ENCODE results near the gene PREP. TPM values are rescaled to one million over a fixed set of nuclear protein-coding genes. Genes with fewer than 3 reads are reported as not detected.

The PREP gene
- total RNA-seq, 8 experiments from 2014 or later, result 16.0 to 60.1 (median 25.4) TPM

DNA sequence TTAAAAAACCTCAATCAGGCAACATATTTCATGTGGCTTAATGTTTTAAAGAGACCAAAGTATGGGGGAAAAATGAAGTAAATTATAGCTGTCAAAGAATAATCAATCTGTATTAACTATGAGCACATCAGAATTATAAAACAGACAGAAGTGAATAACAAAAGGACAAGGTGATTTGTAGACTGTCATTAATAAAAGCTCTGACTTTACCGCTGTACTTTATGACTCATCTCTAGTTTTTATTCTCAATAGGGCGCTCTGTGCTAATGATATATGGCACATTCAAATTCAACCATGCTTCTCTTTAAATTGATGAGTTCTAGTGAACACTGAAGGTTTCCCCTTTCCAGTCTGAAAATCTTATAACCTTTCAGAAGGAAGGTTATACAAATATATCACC, 72.0 kb downstream of the PREP start:
- WGBS, 10 experiments, result 0 to 94% (median 45%) methylated on average over 1 to 2 of the region's 2 CpGs; no CpG with 5 or more reads in 1 of the 10 experiments

DNA sequence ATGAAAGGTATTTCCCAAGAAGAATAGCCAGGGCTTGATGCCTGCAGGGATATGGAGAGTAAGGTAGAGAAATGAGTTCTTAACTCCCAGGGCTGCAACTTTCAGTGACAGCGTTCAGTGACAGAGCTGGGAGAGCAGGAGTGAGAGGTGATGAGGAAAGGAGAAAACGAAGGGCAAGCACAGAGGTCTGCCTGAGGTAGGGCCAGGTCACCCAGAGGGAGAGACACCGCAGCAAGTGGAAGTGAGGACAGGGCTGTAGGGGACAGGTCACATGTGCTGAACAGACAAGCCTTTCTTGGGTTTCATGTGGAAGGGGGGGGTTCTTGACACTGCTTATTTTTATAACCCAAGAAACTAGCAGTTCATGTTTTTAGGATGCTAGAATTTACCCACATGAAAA, 72.5 kb downstream of the PREP start:
- in situ Hi-C loops (cut with MboI; ENCODE audit: low pct_unique_long_range_greater_than_20kb in 2 of 9, low sequenced_read_pairs in 9 of 9, unreplicated experiment in 9 of 9), result no loop called here
- WGBS, 10 experiments, result 73 to 100% (median 82%) methylated on average over 1 to 3 of the region's 3 CpGs; no CpG with 5 or more reads in 2 of the 10 experiments
- H3K27ac ChIP-seq, result no peak overlapping the region
- peaks cover 11 to 18% of the 10 kb centered on the region in 2 donors for H3K4me1 ChIP-seq (replicated peaks in 1 of 2)
- ATAC-seq (replicated peaks in 6 of 8), result peak in 2 of 8 experiments; percentile 14 to 23
- no peak overlapping the region for H3K4me3 ChIP-seq

More for the DNA sequence above, 72.0 kb downstream of the PREP start:
- in situ Hi-C loops (cut with MboI; ENCODE audit: low pct_unique_long_range_greater_than_20kb in 2 of 9, low sequenced_read_pairs in 9 of 9, unreplicated experiment in 9 of 9), result no loop called here
- Histone ChIP-seq H3K4me3 (no peak overlapping the region), H3K27ac (no peak overlapping the region), H3K4me1 (replicated peaks in 1 of 2) (peaks cover 11 to 18% of the 10 kb centered on the region in 2 donors)
- peak in 5 of 8 experiments; percentile 53 to 79 (median 75) for ATAC-seq (replicated peaks in 6 of 8)

DNA sequence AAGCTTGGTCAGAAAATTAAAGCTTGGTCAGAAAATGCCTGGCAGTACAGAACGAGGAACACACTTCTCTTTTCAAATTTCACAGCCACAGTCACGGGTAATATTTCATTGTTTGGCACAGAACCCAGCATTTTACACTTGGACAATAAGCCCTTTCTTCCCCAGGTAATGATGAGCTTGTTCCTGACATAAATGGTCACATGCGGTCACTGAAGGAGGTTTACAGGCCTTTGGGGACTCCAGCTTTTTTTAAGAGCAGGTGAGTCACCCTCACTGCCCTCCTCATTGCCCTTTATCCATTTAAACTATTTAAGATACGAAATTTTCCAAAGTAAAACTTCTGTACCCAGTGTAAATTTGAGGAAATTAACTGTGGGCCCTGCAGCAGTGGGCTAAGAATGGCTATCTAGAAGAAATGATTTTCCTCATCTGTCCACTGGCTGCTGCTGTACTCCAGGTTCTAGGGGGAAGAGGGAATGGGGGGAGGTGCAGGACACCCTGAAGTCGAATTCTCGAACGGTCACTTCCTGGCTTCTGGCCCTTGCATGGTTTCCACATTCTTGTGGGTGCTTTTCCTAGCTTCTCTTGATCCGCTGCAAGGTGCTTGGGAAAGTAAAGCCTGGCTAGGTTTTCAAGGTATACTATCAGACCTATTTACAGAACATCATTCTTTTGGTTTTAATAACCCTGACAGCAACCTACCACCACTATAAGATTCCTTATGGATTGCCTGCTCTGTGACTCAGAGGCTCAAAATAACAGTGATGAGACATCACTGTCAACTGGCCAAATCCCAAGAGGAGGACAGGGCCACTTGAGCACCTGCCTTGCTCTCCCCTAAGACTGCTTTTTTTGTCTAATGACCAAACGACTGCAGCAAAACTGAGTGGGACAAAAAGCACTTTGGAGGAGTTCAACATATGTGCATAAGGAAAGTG, 75.8 kb downstream of the PREP start:
- WGBS, 10 experiments, result 60 to 90% (median 83%) methylated on average over 2 to 9 of the region's 9 CpGs; no CpG with 5 or more reads in 1 of the 10 experiments
- Histone ChIP-seq H3K4me3 (no peak overlapping the region), H3K27ac (no peak overlapping the region), H3K4me1 (replicated peaks in 1 of 2) (peaks cover 16 to 21% of the 10 kb centered on the region in 2 donors)
- peak in 7 of 8 experiments; percentile 54 to 87 (median 80) for ATAC-seq (replicated peaks in 6 of 8)
- in situ Hi-C loops (cut with MboI; ENCODE audit: low pct_unique_long_range_greater_than_20kb in 2 of 9, low sequenced_read_pairs in 9 of 9, unreplicated experiment in 9 of 9), result no loop called here

GRCh38 chr6:105326216-105326615, 76.7 kb downstream of the PREP start:
- in situ Hi-C loops (cut with MboI; ENCODE audit: low pct_unique_long_range_greater_than_20kb in 2 of 9, low sequenced_read_pairs in 9 of 9, unreplicated experiment in 9 of 9), result no loop called here
- Histone ChIP-seq H3K27ac (no peak overlapping the region), H3K4me3 (no peak overlapping the region), H3K4me1 (replicated peaks in 1 of 2) (peaks cover 17 to 18% of the 10 kb centered on the region in 2 donors)
- 17 to 94% (median 84%) methylated on average over 1 to 2 of the region's 2 CpGs; no CpG with 5 or more reads in 4 of the 10 experiments for WGBS, 10 experiments
- no peak for ATAC-seq (replicated peaks in 6 of 8)

GRCh38 chr6:105324386-105324950, 78.4 kb downstream of the PREP start:
- H3K4me1 ChIP-seq (replicated peaks in 1 of 2), result peaks cover 18 to 25% of the 10 kb centered on the region in 2 donors
- no peak overlapping the region for H3K4me3 ChIP-seq
- WGBS, 10 experiments, result 24 to 73% (median 62%) methylated on average over 4 to 9 of the region's 9 CpGs
- peak in 3 of 8 experiments; percentile 20 to 25 (median 25) for ATAC-seq (replicated peaks in 6 of 8)
- in situ Hi-C loops (cut with MboI; ENCODE audit: low pct_unique_long_range_greater_than_20kb in 2 of 9, low sequenced_read_pairs in 9 of 9, unreplicated experiment in 9 of 9), result no loop called here
- H3K27ac ChIP-seq, result no peak overlapping the region

GRCh38 chr6:105322499-105323225, 80.2 kb downstream of the PREP start:
- 66 to 100% (median 83%) methylated on average over 1 to 3 of the region's 3 CpGs; no CpG with 5 or more reads in 1 of the 10 experiments for WGBS, 10 experiments
- no peak for ATAC-seq (replicated peaks in 6 of 8)
- H3K4me3 ChIP-seq, result no peak overlapping the region
- H3K4me1 ChIP-seq (replicated peaks in 1 of 2), result peaks cover 18 to 28% of the 10 kb centered on the region in 2 donors
- no peak overlapping the region for H3K27ac ChIP-seq
- in situ Hi-C loops (cut with MboI; ENCODE audit: low pct_unique_long_range_greater_than_20kb in 2 of 9, low sequenced_read_pairs in 9 of 9, unreplicated experiment in 9 of 9), result no loop called here

DNA sequence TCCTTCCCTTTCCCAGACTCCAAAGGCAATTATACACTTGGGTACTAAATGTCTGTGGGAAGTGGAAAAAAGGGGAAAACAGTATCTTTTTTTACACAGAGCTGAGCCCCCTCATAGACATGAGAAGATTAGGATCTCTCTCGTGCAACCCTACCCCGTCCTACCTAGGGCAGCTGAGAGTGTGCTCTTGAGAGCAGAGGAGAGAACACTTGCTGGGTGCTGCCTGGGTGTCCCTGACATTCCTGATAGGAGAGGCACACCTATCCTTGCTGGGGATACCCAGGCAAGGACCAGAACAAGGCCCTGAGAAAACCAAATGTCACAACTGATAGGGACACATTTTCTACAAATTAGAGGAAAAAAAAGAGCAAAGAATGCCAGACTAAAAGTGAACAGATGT, 81.2 kb downstream of the PREP start:
- 60 to 100% (median 100%) methylated on average over 1 to 2 of the region's 2 CpGs; no CpG with 5 or more reads in 4 of the 10 experiments for WGBS, 10 experiments
- ATAC-seq (replicated peaks in 6 of 8), result no peak
- in situ Hi-C loops (cut with MboI; ENCODE audit: low pct_unique_long_range_greater_than_20kb in 2 of 9, low sequenced_read_pairs in 9 of 9, unreplicated experiment in 9 of 9), result no loop called here
- no peak overlapping the region for H3K27ac ChIP-seq
- H3K4me1 ChIP-seq (replicated peaks in 1 of 2), result peaks cover 12 to 28% of the 10 kb centered on the region in 2 donors
- H3K4me3 ChIP-seq, result no peak overlapping the region

- Histone ChIP-seq H3K4me3 (no peak overlapping the region), H3K27ac (no peak overlapping the region), H3K4me1 (replicated peaks in 1 of 2) (peaks cover 12 to 28% of the 10 kb centered on the region in 2 donors)
- WGBS, 10 experiments, result 43 to 100% (median 97%) methylated on average over 1 to 6 of the region's 6 CpGs; no CpG with 5 or more reads in 2 of the 10 experiments
- no peak for ATAC-seq (replicated peaks in 6 of 8)
- in situ Hi-C loops (cut with MboI; ENCODE audit: low pct_unique_long_range_greater_than_20kb in 2 of 9, low sequenced_read_pairs in 9 of 9, unreplicated experiment in 9 of 9), result no loop called here
Measured at GRCh38 chr6:105321207-105321606, 81.7 kb downstream of the PREP start.

- H3K4me1 ChIP-seq (replicated peaks in 1 of 2), result peaks cover 12 to 28% of the 10 kb centered on the region in 2 donors
- H3K4me3 ChIP-seq, result no peak overlapping the region
- no peak overlapping the region for H3K27ac ChIP-seq
- peak in 5 of 8 experiments; percentile 38 to 79 (median 48) for ATAC-seq (replicated peaks in 6 of 8)
- in situ Hi-C loops (cut with MboI; ENCODE audit: low pct_unique_long_range_greater_than_20kb in 2 of 9, low sequenced_read_pairs in 9 of 9, unreplicated experiment in 9 of 9), result no loop called here
- WGBS, 10 experiments, result 83 to 100% (median 89%) methylated on average over 1 to 3 of the region's 3 CpGs; no CpG with 5 or more reads in 2 of the 10 experiments
Measured at GRCh38 chr6:105320765-105321164, 82.1 kb downstream of the PREP start.

- Histone ChIP-seq H3K4me3 (no peak overlapping the region), H3K4me1 (replicated peaks in 1 of 2) (peaks cover 12 to 28% of the 10 kb centered on the region in 2 donors), H3K27ac (peak overlapping the region in 1 of 2 donors; percentile 36)
- in situ Hi-C loops (cut with MboI; ENCODE audit: low pct_unique_long_range_greater_than_20kb in 2 of 9, low sequenced_read_pairs in 9 of 9, unreplicated experiment in 9 of 9), result no loop called here
- WGBS, 10 experiments, result 57 to 88% (median 63%) methylated on average over 1 of the region's 1 CpG; no CpG with 5 or more reads in 4 of the 10 experiments
- peak in 2 of 8 experiments; percentile 6 to 33 for ATAC-seq (replicated peaks in 6 of 8)
Measured at GRCh38 chr6:105320271-105320670, 82.6 kb downstream of the PREP start.

- ATAC-seq (replicated peaks in 6 of 8), result no peak
- in situ Hi-C loops (cut with MboI; ENCODE audit: low pct_unique_long_range_greater_than_20kb in 2 of 9, low sequenced_read_pairs in 9 of 9, unreplicated experiment in 9 of 9), result no loop called here
- no peak overlapping the region for H3K27ac ChIP-seq
- WGBS, 10 experiments, result 75 to 100% (median 100%) methylated on average over 1 of the region's 1 CpG; no CpG with 5 or more reads in 3 of the 10 experiments
- peaks cover 9 to 23% of the 10 kb centered on the region in 2 donors for H3K4me1 ChIP-seq (replicated peaks in 1 of 2)
- H3K4me3 ChIP-seq, result no peak overlapping the region
Measured at GRCh38 chr6:105319331-105319730, 83.6 kb downstream of the PREP start.

DNA sequence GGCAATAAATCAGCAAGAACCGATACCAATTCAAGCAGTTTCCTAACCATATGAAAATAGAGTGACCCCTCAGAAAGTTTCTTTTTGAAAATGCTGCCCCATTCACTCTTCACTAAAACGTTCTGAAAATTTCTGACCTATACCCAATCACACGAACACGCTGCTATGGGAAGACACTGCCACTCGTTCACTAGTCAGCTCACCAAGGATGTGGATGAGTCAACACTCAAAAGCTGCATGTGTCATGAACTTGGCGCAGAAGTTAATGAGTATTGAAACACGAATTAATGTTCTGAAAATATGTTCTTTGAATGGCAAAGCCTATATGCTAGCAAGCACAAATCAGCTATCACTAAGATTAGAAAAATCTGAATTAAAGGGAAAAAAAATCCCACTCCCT, 84.2 kb downstream of the PREP start:
- WGBS, 10 experiments, result 35 to 96% (median 85%) methylated on average over 3 to 7 of the region's 7 CpGs; no CpG with 5 or more reads in 1 of the 10 experiments
- Histone ChIP-seq H3K4me1 (replicated peaks in 1 of 2) (peaks cover 9 to 23% of the 10 kb centered on the region in 2 donors), H3K4me3 (no peak overlapping the region), H3K27ac (no peak overlapping the region)
- in situ Hi-C loops (cut with MboI; ENCODE audit: low pct_unique_long_range_greater_than_20kb in 2 of 9, low sequenced_read_pairs in 9 of 9, unreplicated experiment in 9 of 9), result no loop called here
- ATAC-seq (replicated peaks in 6 of 8), result peak in 3 of 8 experiments; percentile 20 to 58 (median 43)
